Measurements from ENCODE around the gene NTSR1. TPM values are rescaled to one million over a fixed set of nuclear protein-coding genes. Genes with fewer than 3 reads are reported as not detected.

NTSR1 gene
- total RNA-seq, 2 donors from 2014 or later: 0.14 TPM; not detected in 1

GRCh38 chr20:62760856-62761758 lies 52.5 kb downstream of the NTSR1 start:
- intact Hi-C loops (cut with DNase I): no loop called here
- peak; percentile 80 for DNase-seq (ENCODE audit: low spot score)

DNA sequence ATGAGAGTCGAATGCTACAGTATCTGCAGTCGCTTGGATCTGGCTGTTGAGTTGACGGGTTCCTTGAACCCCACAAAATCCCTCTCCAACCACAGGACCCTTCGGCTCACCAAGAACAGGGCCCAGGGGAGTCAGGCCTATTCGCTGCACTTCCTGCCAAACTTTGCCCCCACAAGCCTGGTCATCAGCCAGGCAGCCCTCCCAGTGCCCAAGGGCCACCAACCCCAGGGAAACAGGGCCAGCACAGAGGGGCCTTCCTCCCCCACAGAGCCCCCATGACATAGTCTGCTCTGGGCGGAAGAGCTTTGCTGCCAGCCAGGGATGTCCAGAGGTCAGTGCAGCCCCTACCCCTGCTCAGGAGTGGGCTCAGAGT lies 53.1 kb downstream of the NTSR1 start:
- intact Hi-C loops (cut with DNase I): no loop called here
- peak; percentile 40 for DNase-seq (ENCODE audit: low spot score)

- DNase-seq (ENCODE audit: low spot score): peak; percentile 46
These were observed 53.7 kb downstream of the NTSR1 start for GRCh38 chr20:62762376-62762775.

DNA sequence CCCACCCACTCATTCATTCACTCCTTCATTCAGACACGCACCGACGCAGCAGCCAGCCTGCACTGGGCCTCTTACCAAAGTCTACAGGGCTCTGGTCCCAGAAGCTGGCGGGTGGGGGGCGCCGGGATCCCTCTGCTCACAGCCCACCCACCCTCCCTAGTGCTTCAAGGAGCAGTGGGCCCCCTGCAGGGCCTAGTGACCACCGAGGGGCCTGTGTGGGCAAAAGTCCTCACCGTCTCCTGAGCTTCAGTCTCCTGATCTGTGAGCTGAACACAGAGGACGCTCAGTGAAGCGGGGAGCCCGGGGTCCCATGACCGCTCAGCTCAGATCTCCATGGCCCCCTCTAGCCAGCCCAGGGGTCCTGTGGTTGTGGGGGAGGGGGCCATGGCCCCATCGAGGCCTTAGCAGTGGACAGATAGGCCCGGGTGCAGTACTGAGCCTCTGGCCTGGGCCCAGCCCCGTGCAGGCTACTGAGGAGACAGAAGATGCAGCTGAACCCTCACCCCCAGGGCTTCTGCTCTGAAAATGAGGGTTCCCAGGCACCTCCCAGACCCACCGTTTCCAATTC lies 54.2 kb downstream of the NTSR1 start:
- intact Hi-C loops (cut with DNase I): no loop called here
- peak; percentile 74 for DNase-seq (ENCODE audit: low spot score)

More at GRCh38 chr20:62762376-62762775, 53.7 kb downstream of the NTSR1 start:
- intact Hi-C loops (cut with DNase I): no loop called here

DNA sequence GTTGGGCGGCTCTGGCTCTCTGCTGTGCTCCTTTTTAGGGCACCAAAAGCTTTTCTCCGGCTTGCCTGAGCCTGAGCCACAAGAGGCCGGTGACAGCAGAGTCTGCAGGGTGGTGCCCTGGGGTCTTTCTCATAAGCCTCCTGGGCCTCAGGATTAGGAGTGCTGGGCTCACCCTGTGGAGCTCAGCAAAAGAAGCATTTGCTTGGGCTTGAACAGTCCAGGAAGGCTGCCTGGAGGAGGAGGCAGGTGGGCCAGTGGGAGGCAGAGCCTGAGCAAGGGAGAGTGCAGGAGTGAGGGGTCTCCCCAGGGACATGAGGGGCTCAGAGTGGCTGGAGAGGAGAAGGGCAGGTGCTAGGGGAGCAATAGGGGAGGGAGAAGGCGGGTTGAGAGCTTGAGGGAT lies 54.8 kb downstream of the NTSR1 start:
- intact Hi-C loops (cut with DNase I): no loop called here
- DNase-seq (ENCODE audit: low spot score): no peak

DNA sequence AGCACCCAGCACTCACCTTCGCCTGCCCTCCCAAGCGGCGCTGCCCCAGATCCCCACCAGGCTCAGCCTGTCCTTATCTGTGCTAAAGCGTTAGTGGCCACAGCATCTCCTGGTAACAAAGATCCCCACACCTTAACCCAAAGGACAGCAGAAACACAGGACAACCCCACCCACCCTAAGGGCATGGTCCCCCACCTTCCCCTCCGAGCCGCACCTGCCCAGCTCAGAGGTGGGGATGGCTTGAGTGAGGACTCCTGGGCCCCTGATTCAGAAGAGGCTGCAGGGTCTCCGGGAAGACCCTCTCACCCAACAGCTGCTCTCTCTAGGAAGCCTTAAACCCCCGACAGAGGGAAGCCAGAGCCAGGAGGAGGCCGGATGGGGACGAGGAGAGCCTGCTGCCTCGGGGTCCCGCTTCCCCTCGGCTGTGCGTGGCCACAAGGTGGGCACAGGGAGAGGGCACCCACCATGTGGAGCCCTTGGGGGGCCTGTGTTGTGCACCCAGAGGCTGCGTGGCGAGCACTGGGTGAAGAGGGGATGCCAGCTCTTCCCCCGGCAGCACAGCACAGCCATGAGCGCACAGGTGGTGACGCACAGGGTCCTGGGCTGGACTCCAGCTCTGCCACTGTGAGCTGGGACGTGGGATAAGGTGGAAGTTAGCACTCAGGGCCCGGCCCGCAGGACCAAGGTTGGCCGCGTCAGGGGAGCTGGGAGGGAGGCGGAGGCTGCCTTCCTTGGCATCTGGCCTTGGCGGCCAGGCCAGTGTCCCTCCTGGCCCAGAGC lies 55.7 kb downstream of the NTSR1 start:
- DNase-seq (ENCODE audit: low spot score): peak; percentile 64

GRCh38 chr20:62765021-62765420 lies 56.4 kb downstream of the NTSR1 start:
- intact Hi-C loops (cut with DNase I): no loop called here
- no peak for DNase-seq (ENCODE audit: low spot score)

More for the DNA sequence above, 55.7 kb downstream of the NTSR1 start:
- intact Hi-C loops (cut with DNase I): no loop called here

DNA sequence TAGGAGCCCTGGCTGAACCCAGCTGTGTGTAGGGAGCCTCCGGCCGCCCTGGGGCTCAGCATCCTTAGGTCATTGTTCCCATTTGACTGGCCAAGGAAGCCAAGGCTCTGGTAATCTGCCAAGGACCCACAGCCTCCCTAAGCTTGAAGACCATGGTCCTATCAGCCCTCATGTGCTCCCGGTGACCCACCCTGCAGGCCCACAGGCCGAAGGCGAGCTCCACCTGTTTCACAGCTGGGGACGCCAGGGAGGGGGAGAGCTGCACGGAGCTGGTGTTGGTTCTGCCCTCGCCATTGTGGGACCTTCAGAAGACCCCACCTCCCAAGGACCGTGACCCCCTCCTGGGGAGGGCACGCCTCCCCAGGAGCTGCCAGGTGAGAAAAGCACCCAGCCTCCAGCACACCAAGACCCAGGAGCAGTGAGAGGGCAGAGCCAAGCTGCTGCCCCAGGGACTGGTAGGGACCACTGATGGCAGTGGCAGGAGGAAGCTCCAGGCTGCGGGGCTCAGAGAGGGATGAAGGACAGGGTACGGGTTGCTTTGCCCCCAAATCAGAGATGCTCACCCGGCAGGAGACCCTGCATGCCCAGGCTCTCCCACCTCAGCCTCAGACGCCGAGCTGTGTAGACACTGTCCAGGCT lies 56.9 kb downstream of the NTSR1 start:
- DNase-seq (ENCODE audit: low spot score): peak; percentile 62
- intact Hi-C loops (cut with DNase I): no loop called here

DNA sequence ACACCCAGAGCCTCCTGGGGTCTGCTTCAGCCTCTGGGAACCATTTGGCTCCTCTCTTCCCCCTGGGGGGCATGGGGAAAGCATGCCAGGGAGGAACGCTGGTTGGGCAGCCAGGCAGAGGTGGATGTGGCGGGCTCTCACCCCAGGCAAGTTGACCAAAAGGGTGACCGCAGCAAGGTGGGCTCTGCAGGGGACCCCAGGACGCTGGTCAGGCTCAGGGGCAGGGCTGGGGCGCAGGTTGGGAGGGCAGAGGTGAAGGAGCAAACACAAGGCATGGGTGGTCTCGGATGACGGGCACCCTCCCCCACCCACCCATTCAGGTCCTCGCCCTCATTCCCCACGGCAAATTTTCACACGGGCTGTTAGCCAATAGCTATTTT lies 57.4 kb downstream of the NTSR1 start:
- intact Hi-C loops (cut with DNase I): no loop called here
- no peak for DNase-seq (ENCODE audit: low spot score)

- peak; percentile 49 for DNase-seq (ENCODE audit: low spot score)
- intact Hi-C loops (cut with DNase I): no loop called here
These were observed 58.1 kb downstream of the NTSR1 start for GRCh38 chr20:62766716-62767115.

DNA sequence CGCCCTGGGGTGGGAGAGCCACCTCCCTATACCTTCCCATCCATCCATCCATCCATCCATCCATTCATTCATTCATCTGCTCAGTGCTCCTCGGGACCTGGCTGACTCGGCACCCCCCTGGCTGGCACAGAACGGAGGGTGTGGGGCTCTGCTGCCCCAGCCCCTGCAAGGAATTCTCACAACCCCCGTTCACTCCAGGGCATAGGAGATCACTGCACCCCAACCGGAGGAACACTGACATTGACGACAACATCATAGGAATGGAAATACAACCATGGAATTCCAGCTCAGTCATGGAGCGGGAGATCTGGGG lies 59.6 kb downstream of the NTSR1 start:
- intact Hi-C loops (cut with DNase I): no loop called here
- DNase-seq (ENCODE audit: low spot score): peak; percentile 2

DNA sequence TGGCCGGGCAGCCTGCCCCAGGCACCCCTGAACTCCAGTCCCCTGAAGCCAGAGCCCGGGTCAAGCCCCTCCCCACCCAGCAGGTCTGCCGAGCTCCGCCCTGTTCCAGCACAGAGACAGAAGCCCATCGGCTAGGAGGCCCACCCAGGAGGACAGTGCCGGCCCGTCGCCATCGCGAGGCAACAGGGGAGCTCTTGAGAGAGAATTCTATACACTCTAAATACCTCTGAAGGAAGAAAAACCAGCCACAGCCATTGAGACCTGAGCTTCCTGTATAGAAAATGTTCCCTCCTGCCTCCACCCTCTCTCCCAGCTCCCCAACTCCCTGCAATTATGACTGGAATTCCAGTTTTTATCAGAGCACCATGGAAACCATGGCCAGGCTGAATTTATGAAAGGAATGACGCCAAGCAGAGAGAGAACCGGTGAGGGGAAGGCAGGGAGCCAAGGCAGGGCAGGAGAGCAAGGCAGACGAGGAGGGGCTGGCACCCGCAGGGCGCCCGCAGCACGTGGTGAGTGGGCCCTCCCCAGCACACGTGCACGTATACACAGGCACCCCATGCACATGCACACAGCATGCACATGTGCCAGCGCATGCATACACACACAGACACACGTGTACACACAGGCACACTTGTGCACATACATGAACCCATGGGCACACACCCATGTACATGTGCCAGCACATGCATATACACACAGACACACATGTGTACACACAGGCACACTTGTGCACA lies 60.1 kb downstream of the NTSR1 start:
- intact Hi-C loops (cut with DNase I): no loop called here
- peak; percentile 76 for DNase-seq (ENCODE audit: low spot score)

DNA sequence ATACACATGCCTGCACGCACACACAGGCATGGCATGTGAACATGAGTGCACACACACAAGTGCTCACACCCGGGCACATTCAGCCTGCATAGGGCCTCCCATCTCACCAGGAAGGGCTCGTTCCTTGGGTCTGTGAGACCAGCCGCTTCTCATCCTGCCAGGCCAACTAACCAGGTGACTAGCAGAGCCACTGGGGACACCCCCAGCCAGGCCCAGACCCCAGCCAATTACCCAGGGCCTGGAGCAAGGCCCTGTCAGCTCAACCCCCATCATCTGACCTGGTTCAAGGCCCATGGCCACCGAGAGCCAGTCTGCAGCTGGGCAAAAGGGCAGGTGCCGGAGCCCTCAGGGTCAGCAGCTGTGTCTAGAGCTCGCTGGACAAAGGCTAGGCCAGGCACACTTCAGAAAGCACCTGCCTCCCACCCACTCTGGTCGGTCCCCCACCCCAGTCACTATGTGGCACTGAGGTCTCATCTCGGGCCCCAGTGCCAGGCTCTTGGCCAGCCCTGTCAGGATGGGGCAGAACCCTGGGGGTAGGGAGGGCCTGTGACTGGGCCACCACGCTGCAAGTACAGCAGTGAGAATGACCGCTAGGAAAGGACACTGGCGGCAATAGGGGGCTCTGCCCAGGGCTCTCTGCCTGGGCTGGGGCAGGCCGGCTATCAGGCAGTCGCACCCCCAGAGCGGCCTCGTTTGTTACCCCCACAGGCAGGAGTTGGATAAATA lies 60.9 kb downstream of the NTSR1 start:
- peak; percentile 80 for DNase-seq (ENCODE audit: low spot score)
- intact Hi-C loops (cut with DNase I): loop anchor here in 1 of 2 donors (5.0 to 10.0 kb wide), 3 partner anchors 95 to 1187 kb away; no protein-coding TSS in a partner anchor

GRCh38 chr20:62770111-62770910 lies 61.7 kb downstream of the NTSR1 start:
- intact Hi-C loops (cut with DNase I): loop anchor here in 1 of 2 donors (5.0 to 10.0 kb wide), 3 partner anchors 96 to 1188 kb away; no protein-coding TSS in a partner anchor

DNA sequence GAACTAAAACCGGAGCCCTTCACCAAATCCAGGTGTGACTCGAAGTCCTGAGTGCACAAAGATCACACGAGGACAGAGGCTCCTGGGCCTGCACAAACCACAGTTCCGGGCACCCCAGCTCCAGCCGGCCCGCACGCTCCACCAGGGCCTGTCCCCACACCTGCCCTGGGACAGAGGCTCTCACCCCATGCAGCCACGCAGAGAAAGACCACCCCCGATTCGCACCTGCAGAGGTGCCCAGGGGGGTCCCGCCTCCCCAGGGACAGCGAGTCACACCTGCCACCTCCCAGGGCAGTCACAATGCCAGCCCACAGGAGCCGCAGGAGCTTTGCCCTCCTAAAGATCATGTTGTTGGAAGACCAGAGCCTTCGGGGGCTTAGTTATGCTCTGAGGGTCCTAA lies 62.3 kb downstream of the NTSR1 start:
- peak; percentile 41 for DNase-seq (ENCODE audit: low spot score)
- intact Hi-C loops (cut with DNase I): loop anchor here in 1 of 2 donors (5.0 to 10.0 kb wide), 3 partner anchors 96 to 1189 kb away; no protein-coding TSS in a partner anchor

More at GRCh38 chr20:62770111-62770910, 61.7 kb downstream of the NTSR1 start:
- DNase-seq (ENCODE audit: low spot score): peak; percentile 64

- peak; percentile 51 for DNase-seq (ENCODE audit: low spot score)
- intact Hi-C loops (cut with DNase I): loop anchor here in 1 of 2 donors (5.0 to 10.0 kb wide), 3 partner anchors 97 to 1189 kb away; no protein-coding TSS in a partner anchor
These were observed 62.9 kb downstream of the NTSR1 start for GRCh38 chr20:62771396-62772102.

Data from posterior vena cava (tissue), 2 donors.